Measurements from ENCODE around the gene DPF3. TPM values are rescaled to one million over a fixed set of nuclear protein-coding genes. Genes with fewer than 3 reads are reported as not detected.

DPF3 gene
- total RNA-seq, 1 experiment from 2014 or later: 0.31 TPM

DNA sequence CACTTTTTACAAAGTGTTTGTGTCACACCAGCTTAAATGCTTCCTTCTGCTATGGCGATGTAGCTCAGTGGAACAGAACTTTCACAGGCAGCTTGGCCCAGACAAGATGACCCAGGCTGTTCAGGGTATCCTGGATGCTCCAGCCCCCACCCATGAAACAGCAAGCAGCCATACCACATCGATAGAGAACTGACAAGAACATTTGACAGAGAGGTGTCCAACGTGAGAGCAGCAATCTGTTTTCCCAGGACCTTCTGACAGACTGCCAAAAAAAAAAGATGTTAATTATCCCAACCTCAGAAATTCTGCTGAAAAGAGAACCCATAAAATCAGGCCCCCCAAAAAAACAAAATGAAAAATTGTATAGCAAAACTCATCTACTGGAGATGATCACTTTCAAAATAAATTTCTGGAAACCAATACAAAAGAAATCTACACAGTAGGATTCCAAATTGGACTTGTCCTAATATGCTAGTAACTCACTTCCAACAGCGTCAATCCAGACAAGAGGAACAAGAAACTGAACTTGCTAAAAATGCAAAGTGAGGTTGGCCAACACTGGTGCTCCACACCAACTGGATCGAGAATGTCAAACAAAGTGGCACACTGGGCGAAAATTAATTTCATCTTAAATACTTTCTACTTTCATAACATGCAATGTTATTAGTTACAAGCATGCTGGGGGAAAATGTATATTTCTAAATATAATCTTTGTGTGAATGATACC lies 118.8 kb downstream of the DPF3 start:
- CTCF ChIA-PET: interaction anchor here (0.5 kb wide), 1 partner anchor 258 kb away, joined by 3 read pairs; no protein-coding TSS in a partner anchor
- Mint-ChIP-seq H3K36me3 (peaks cover 11% of the 10 kb centered on the region; the same call in 1 of the 2 replicates), H3K27ac (no peak overlapping the region; the same call in 1 of the 2 replicates), H3K9me3 (peaks cover 20% of the 10 kb centered on the region), H3K4me3 (no peak overlapping the region), H3K4me1 (peaks cover 15% of the 10 kb centered on the region), H3K27me3 (ENCODE audit: low read depth) (no peaks in the 10 kb centered on the region; the same call in 1 of the 2 replicates)
- ATAC-seq: no peak
- POLR2A ChIA-PET: no interaction called here
- DNase-seq (ENCODE audit: low spot score): no peak
- TF ChIP-seq SP1 (CRISPR knock-in tag; conservative IDR thresholded peaks at IDR 0.05) (no peak), ZNF121 (CRISPR knock-in tag; IDR thresholded peaks at IDR 0.05) (no peak), JAZF1 (CRISPR knock-in tag; IDR thresholded peaks at IDR 0.05) (no peak), ZNF232 (CRISPR knock-in tag; IDR thresholded peaks at IDR 0.05) (no peak), ZNF396 (CRISPR knock-in tag; IDR thresholded peaks at IDR 0.05; ENCODE audit: borderline replicate concordance) (no peak), ZNF317 (CRISPR knock-in tag; IDR thresholded peaks at IDR 0.05; ENCODE audit: borderline replicate concordance, low read depth) (no peak), GABPB1 (CRISPR knock-in tag; IDR thresholded peaks at IDR 0.05) (no peak), ESRRA (CRISPR knock-in tag; IDR thresholded peaks at IDR 0.05; ENCODE audit: borderline replicate concordance) (no peak), CREB1 (CRISPR knock-in tag; IDR thresholded peaks at IDR 0.05) (no peak), SOX15 (CRISPR knock-in tag; IDR thresholded peaks at IDR 0.05) (no peak), MYBL2 (CRISPR knock-in tag; IDR thresholded peaks at IDR 0.05) (no peak), ETV6 (CRISPR knock-in tag; IDR thresholded peaks at IDR 0.05) (no peak), EMX1 (CRISPR knock-in tag; IDR thresholded peaks at IDR 0.05) (no peak)
- TF ChIP-seq, protein P1, sequence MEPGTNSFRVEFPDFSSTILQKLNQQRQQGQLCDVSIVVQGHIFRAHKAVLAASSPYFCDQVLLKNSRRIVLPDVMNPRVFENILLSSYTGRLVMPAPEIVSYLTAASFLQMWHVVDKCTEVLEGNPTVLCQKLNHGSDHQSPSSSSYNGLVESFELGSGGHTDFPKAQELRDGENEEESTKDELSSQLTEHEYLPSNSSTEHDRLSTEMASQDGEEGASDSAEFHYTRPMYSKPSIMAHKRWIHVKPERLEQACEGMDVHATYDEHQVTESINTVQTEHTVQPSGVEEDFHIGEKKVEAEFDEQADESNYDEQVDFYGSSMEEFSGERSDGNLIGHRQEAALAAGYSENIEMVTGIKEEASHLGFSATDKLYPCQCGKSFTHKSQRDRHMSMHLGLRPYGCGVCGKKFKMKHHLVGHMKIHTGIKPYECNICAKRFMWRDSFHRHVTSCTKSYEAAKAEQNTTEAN (CRISPR knock-in tag; IDR thresholded peaks at IDR 0.05): no peak
- TF ChIP-seq, protein P2, sequence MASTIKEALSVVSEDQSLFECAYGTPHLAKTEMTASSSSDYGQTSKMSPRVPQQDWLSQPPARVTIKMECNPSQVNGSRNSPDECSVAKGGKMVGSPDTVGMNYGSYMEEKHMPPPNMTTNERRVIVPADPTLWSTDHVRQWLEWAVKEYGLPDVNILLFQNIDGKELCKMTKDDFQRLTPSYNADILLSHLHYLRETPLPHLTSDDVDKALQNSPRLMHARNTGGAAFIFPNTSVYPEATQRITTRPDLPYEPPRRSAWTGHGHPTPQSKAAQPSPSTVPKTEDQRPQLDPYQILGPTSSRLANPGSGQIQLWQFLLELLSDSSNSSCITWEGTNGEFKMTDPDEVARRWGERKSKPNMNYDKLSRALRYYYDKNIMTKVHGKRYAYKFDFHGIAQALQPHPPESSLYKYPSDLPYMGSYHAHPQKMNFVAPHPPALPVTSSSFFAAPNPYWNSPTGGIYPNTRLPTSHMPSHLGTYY (CRISPR knock-in tag; IDR thresholded peaks at IDR 0.05): no peak
- TF ChIP-seq, protein P3, sequence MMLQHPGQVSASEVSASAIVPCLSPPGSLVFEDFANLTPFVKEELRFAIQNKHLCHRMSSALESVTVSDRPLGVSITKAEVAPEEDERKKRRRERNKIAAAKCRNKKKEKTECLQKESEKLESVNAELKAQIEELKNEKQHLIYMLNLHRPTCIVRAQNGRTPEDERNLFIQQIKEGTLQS (CRISPR knock-in tag; conservative IDR thresholded peaks at IDR 0.05): no peak
- TF ChIP-seq, protein P4, sequence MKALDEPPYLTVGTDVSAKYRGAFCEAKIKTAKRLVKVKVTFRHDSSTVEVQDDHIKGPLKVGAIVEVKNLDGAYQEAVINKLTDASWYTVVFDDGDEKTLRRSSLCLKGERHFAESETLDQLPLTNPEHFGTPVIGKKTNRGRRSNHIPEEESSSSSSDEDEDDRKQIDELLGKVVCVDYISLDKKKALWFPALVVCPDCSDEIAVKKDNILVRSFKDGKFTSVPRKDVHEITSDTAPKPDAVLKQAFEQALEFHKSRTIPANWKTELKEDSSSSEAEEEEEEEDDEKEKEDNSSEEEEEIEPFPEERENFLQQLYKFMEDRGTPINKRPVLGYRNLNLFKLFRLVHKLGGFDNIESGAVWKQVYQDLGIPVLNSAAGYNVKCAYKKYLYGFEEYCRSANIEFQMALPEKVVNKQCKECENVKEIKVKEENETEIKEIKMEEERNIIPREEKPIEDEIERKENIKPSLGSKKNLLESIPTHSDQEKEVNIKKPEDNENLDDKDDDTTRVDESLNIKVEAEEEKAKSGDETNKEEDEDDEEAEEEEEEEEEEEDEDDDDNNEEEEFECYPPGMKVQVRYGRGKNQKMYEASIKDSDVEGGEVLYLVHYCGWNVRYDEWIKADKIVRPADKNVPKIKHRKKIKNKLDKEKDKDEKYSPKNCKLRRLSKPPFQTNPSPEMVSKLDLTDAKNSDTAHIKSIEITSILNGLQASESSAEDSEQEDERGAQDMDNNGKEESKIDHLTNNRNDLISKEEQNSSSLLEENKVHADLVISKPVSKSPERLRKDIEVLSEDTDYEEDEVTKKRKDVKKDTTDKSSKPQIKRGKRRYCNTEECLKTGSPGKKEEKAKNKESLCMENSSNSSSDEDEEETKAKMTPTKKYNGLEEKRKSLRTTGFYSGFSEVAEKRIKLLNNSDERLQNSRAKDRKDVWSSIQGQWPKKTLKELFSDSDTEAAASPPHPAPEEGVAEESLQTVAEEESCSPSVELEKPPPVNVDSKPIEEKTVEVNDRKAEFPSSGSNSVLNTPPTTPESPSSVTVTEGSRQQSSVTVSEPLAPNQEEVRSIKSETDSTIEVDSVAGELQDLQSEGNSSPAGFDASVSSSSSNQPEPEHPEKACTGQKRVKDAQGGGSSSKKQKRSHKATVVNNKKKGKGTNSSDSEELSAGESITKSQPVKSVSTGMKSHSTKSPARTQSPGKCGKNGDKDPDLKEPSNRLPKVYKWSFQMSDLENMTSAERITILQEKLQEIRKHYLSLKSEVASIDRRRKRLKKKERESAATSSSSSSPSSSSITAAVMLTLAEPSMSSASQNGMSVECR (CRISPR knock-in tag; IDR thresholded peaks at IDR 0.05; ENCODE audit: borderline replicate concordance): no peak

DNA sequence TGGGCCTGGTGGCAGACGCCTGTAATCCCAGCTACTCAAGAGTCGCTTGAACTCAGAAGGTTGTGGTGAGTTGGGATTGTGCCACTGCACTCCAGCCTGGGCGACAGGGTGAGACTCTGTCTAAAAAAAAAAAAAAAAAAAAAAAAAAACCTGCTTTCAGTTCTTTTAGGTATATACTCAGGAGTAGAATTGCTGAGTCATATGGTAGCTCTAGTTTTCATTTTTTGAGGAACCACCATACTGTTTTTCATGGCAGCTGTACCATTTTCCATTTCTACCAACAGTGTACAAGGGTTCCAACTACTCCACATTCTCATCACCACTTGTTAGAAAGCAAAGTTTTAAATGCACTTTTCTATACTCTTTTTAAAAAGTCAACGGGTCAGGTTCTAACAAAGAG lies 119.8 kb downstream of the DPF3 start:
- Mint-ChIP-seq H3K27ac (no peak overlapping the region), H3K4me1 (peaks cover 15% of the 10 kb centered on the region), H3K36me3 (peaks cover 11% of the 10 kb centered on the region; the same call in 1 of the 2 replicates), H3K4me3 (no peak overlapping the region), H3K27me3 (ENCODE audit: low read depth) (no peaks in the 10 kb centered on the region; the same call in 1 of the 2 replicates), H3K9me3 (peaks cover 18% of the 10 kb centered on the region)
- CTCF ChIA-PET: interaction anchor here (0.5 kb wide), 1 partner anchor 257 kb away, joined by 3 read pairs; no protein-coding TSS in a partner anchor
- DNase-seq (ENCODE audit: low spot score): no peak
- no peak for ATAC-seq
- POLR2A ChIA-PET: interaction anchor here (0.6 to 0.7 kb wide), 3 partner anchors 22 to 1591 kb away, joined by 3 to 8 read pairs (median 3); no protein-coding TSS in a partner anchor
- TF ChIP-seq, protein P5, sequence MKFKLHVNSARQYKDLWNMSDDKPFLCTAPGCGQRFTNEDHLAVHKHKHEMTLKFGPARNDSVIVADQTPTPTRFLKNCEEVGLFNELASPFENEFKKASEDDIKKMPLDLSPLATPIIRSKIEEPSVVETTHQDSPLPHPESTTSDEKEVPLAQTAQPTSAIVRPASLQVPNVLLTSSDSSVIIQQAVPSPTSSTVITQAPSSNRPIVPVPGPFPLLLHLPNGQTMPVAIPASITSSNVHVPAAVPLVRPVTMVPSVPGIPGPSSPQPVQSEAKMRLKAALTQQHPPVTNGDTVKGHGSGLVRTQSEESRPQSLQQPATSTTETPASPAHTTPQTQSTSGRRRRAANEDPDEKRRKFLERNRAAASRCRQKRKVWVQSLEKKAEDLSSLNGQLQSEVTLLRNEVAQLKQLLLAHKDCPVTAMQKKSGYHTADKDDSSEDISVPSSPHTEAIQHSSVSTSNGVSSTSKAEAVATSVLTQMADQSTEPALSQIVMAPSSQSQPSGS (CRISPR knock-in tag; IDR thresholded peaks at IDR 0.05; ENCODE audit: borderline replicate concordance, low read depth): no peak
- TF ChIP-seq, protein P6, sequence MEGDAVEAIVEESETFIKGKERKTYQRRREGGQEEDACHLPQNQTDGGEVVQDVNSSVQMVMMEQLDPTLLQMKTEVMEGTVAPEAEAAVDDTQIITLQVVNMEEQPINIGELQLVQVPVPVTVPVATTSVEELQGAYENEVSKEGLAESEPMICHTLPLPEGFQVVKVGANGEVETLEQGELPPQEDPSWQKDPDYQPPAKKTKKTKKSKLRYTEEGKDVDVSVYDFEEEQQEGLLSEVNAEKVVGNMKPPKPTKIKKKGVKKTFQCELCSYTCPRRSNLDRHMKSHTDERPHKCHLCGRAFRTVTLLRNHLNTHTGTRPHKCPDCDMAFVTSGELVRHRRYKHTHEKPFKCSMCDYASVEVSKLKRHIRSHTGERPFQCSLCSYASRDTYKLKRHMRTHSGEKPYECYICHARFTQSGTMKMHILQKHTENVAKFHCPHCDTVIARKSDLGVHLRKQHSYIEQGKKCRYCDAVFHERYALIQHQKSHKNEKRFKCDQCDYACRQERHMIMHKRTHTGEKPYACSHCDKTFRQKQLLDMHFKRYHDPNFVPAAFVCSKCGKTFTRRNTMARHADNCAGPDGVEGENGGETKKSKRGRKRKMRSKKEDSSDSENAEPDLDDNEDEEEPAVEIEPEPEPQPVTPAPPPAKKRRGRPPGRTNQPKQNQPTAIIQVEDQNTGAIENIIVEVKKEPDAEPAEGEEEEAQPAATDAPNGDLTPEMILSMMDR (IDR thresholded peaks at IDR 0.05): no peak
- TF ChIP-seq PRRX2 (CRISPR knock-in tag; IDR thresholded peaks at IDR 0.05) (no peak), NFYB (CRISPR knock-in tag; conservative IDR thresholded peaks at IDR 0.05; ENCODE audit: low read depth) (no peak)
